Stimulated activated CD8-positive, alpha-beta memory T cell treated with anti-CD3 and anti-CD28 coated beads, Interleukin-7, amount 100 ng/mL, for 4 hours (primary cell): ENCODE results near the gene HAPSTR1.
"Not testable (repeated sequence)": the region's sequence is repeated elsewhere in the genome, so short reads cannot be mapped to it uniquely, and the experiment has no call there.

ENCODE experiments used
- DNase-seq, 2 donors: peaks; one replicate each; pipeline ENCODE4 v3.0.0-alpha.2; 2020; ENCODE audit warnings: low read depth in 2 of 2

Gene HAPSTR1

GRCh38 chr16:9090960-9091866 is at the start of gene HAPSTR1:
Gene HAPSTR1 (plus strand): TSS chr16:9091644. CDS start chr16:9092045, 401 bp downstream.
- DNase-seq = peak; percentile 99 to 100

- DNase-seq = no peak
Observed at GRCh38 chr16:9042533-9042932, 48.9 kb upstream of the HAPSTR1 start.

GRCh38 chr16:9042964-9043680 is 48.3 kb upstream of the HAPSTR1 start:
- no peak for DNase-seq

GRCh38 chr16:9045562-9045961 is 45.9 kb upstream of the HAPSTR1 start:
- DNase-seq = not testable (repeated sequence)

GRCh38 chr16:9046667-9047055 is 44.8 kb upstream of the HAPSTR1 start:
- no peak for DNase-seq

GRCh38 chr16:9047689-9048301 is 43.6 kb upstream of the HAPSTR1 start:
- DNase-seq = peak; percentile 38 to 57

GRCh38 chr16:9048302-9048700 is 43.1 kb upstream of the HAPSTR1 start:
- no peak for DNase-seq

- DNase-seq = no peak
Observed at GRCh38 chr16:9049241-9049640, 42.2 kb upstream of the HAPSTR1 start.

GRCh38 chr16:9050102-9050830 is 41.2 kb upstream of the HAPSTR1 start:
- DNase-seq = no peak

- DNase-seq = no peak
Observed at GRCh38 chr16:9053006-9053601, 38.3 kb upstream of the HAPSTR1 start.

- no peak for DNase-seq
Observed at GRCh38 chr16:9054460-9054859, 37.0 kb upstream of the HAPSTR1 start.

- no peak for DNase-seq
Observed at GRCh38 chr16:9055115-9055514, 36.3 kb upstream of the HAPSTR1 start.

GRCh38 chr16:9055661-9056060 is 35.8 kb upstream of the HAPSTR1 start:
- no peak for DNase-seq

GRCh38 chr16:9056061-9056460 is 35.4 kb upstream of the HAPSTR1 start:
- DNase-seq = no peak

- no peak for DNase-seq
Observed at GRCh38 chr16:9058211-9058610, 33.2 kb upstream of the HAPSTR1 start.

- no peak for DNase-seq
Observed at GRCh38 chr16:9060225-9060624, 31.2 kb upstream of the HAPSTR1 start.

GRCh38 chr16:9061358-9061813 is 30.1 kb upstream of the HAPSTR1 start:
- DNase-seq = no peak

- no peak for DNase-seq
Observed at GRCh38 chr16:9062301-9062700, 29.1 kb upstream of the HAPSTR1 start.

GRCh38 chr16:9065077-9065476 is 26.4 kb upstream of the HAPSTR1 start:
- DNase-seq = no peak

GRCh38 chr16:9068886-9069285 is 22.6 kb upstream of the HAPSTR1 start:
- DNase-seq = no peak

GRCh38 chr16:9070254-9070653 is 21.2 kb upstream of the HAPSTR1 start:
- DNase-seq = no peak
